Measurements from ENCODE around the gene CPEB4.

CPEB4 gene

GRCh38 chr5:173887610-173888472 lies at the start of gene CPEB4:
TSS of gene CPEB4 (plus strand) at chr5:173888349. CDS start at chr5:173889734, 1,385 bp downstream.
- peak; percentile 86 for DNase-seq

- DNase-seq = no peak
These were observed 48.9 kb upstream of the CPEB4 start for GRCh38 chr5:173839117-173839713.

- DNase-seq = no peak
These were observed 47.8 kb upstream of the CPEB4 start for GRCh38 chr5:173840111-173840983.

GRCh38 chr5:173841710-173842109 lies 46.4 kb upstream of the CPEB4 start:
- no peak for DNase-seq

- DNase-seq = no peak
These were observed 44.4 kb upstream of the CPEB4 start for GRCh38 chr5:173843794-173844193.

- no peak for DNase-seq
These were observed 42.8 kb upstream of the CPEB4 start for GRCh38 chr5:173845321-173845720.

- no peak for DNase-seq
These were observed 41.1 kb upstream of the CPEB4 start for GRCh38 chr5:173846929-173847501.

- DNase-seq = no peak
These were observed 39.1 kb upstream of the CPEB4 start for GRCh38 chr5:173848986-173849596.

GRCh38 chr5:173849908-173850307 lies 38.2 kb upstream of the CPEB4 start:
- no peak for DNase-seq

GRCh38 chr5:173850659-173851058 lies 37.5 kb upstream of the CPEB4 start:
- DNase-seq = no peak

- no peak for DNase-seq
These were observed 36.4 kb upstream of the CPEB4 start for GRCh38 chr5:173851595-173852243.

- no peak for DNase-seq
These were observed 35.3 kb upstream of the CPEB4 start for GRCh38 chr5:173852790-173853359.

- no peak for DNase-seq
These were observed 34.6 kb upstream of the CPEB4 start for GRCh38 chr5:173853370-173854131.

- DNase-seq = no peak
These were observed 32.8 kb upstream of the CPEB4 start for GRCh38 chr5:173855162-173855994.

GRCh38 chr5:173855995-173856656 lies 32.0 kb upstream of the CPEB4 start:
- DNase-seq = no peak

GRCh38 chr5:173857234-173857633 lies 30.9 kb upstream of the CPEB4 start:
- no peak for DNase-seq

GRCh38 chr5:173858021-173858669 lies 30.0 kb upstream of the CPEB4 start:
- no peak for DNase-seq

GRCh38 chr5:173858670-173859407 lies 29.3 kb upstream of the CPEB4 start:
- no peak for DNase-seq
